ENCODE results near the gene FGF10. TPM values are rescaled to one million over a fixed set of nuclear protein-coding genes. Genes with fewer than 3 reads are reported as not detected.

FGF10 gene
- 4.5 TPM for polyA plus RNA-seq (ENCODE audit: insufficient read length)

DNA sequence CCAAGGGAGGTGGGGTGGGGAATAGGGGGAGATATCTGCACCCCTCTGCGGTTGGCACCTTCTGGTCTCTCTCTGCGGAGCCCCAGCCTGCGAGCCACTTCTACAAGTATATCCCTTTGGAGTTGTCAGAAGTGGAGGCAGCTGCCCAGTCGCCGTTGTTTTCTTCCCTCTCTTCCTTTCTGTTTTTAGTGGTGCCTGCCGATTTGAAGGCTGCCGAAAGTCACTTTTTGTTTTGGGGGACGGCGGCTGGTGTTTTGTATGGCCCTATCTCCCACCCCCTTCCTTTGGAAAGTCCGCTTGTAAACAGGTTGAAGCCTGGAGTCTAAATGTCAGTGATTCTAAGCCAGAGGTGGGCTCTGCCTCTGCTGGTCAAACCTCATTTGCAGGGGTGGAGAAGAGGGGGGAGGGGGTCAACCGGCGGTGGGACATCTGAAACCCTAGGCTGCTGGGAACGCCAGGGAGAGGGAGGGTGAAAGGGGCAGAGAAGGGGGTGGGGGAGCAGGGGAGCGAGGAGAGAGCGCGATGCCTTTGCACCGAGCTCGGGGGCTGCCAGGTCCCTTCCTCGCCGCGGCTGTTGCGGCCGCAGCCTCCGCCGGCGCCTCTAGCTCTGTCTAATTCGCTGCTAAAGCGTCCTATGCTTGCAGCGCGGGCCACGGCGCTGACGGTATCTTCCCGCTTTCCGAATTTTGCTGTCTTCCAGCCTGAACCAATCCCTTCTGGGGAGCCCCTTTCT lies at the start of gene FGF10:
Gene FGF10, minus strand, starts transcription at position 331 of the 733 bp plus-strand sequence. CDS start 738 bp downstream, outside the sequence.
- no peak for DNase-seq (ENCODE audit: low read depth)

DNA sequence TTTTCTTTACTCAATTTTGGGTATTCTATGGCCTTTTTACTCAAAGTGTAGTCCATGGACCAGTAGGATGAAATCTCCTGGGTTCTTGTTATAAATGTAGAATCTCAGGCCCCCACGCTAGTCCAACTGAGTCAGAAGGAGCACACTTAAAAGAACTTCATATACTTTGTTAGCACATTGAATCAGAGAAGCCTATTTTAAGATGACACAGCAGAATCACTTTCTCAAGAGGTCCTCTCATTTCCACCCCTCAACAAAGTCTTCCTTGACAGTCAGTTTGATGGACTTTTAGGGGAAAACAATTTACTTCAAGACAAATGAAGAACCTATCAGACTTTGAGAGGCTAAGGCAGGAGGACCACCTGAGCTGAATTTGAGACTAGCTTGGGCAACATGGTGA lies 37.7 kb upstream of the FGF10 start:
- DNase-seq (ENCODE audit: low read depth): no peak

DNA sequence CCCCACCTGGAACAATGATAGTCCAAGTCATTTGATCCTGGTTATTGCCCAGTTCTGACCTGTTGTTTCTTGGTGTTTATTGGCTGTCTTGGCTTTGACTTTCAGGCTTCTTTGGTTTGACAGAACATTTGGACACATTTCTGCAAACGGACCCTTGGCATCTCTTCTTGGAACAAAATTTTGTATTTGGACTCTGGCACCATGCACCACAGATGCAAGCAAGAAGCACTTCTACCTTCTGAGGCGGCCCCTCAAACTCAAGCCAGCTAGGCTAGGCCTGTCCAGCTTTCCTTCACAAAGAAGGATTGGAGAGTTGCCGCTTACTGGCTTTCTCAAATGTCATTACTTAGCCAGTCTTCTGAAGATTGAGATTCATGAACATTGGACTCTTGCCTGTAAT lies 23.1 kb upstream of the FGF10 start:
- no peak for DNase-seq (ENCODE audit: low read depth)

- no peak for DNase-seq (ENCODE audit: low read depth)
Observed at GRCh38 chr5:44402084-44402483, 12.9 kb upstream of the FGF10 start.

DNA sequence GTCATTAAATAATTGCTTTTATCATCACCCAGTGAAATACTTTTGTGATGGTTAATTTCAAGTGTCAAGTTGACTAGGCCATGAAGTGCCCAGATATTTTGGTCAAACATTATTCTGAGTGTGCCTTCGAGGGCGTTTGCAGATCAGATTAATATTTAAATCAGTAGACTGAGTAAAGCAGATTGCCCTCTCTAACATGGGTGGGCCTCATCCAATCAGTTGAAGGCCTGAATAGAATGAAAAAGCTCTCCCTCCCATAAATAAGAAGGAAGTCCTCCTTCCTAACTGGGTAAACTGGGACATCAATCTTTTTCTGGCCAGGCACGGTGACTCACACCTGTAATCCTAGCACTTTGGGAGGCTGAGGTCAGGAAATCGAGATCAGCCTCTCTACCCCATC lies 12.4 kb upstream of the FGF10 start:
- DNase-seq (ENCODE audit: low read depth): no peak

GRCh38 chr5:44398382-44398781 lies 9.2 kb upstream of the FGF10 start:
- DNase-seq (ENCODE audit: low read depth): no peak

DNA sequence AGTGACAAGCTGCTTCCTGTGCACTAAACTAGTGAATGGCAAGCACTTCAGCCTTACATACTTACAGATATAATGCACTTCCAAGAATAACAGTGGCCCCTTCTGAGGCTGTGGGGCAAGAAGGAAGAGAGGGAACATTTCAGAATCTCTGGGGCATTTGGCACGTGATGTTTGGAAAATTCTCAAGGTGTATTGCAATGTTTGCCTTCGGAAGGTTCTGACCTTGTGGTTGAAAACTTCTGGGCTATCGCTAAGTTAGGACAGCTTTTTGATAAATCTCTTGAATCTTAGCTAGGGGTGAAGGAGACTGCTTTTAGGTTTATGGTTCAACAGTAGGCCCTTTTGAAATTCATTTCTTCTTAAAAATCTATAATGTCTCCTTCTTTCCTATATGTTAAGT lies 7.1 kb upstream of the FGF10 start:
- no peak for DNase-seq (ENCODE audit: low read depth)

DNA sequence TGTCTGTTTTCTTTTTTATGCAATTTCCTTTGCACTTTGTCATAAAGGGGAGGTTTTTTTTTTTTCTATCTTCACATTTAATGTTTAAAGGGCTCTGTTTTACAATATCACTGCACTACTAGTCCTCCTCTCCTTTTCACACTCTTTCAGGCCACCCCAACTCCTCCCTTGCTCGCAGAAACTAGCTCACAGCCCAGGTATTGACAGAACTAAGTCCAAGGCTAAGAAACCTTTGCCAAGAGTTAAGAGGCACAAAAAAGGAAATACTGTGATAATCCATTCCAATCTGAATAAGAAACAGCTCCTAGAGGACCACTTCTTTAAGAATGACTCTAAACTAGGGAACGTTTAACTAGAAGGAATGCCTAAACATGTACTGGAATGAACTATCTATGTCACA lies 1.1 kb upstream of the FGF10 start:
- no peak for DNase-seq (ENCODE audit: low read depth)

DNA sequence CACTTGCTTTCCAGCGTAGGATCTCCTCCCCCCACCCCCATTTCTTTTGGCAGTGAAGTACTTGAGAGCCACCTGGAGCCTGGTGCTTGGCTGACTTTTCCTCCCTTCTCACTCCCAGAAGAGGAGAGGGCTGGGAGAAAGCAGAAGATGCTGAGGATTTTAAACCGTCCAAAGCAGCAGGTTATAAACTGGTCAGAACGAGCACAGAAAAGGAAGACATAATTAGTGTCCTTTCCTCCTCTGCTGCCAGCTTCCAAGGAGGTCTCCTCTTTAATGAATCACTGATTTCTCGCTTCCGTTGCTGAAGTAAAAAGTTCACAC lies 563 bp upstream of the FGF10 start:
- DNase-seq (ENCODE audit: low read depth): no peak

DNA sequence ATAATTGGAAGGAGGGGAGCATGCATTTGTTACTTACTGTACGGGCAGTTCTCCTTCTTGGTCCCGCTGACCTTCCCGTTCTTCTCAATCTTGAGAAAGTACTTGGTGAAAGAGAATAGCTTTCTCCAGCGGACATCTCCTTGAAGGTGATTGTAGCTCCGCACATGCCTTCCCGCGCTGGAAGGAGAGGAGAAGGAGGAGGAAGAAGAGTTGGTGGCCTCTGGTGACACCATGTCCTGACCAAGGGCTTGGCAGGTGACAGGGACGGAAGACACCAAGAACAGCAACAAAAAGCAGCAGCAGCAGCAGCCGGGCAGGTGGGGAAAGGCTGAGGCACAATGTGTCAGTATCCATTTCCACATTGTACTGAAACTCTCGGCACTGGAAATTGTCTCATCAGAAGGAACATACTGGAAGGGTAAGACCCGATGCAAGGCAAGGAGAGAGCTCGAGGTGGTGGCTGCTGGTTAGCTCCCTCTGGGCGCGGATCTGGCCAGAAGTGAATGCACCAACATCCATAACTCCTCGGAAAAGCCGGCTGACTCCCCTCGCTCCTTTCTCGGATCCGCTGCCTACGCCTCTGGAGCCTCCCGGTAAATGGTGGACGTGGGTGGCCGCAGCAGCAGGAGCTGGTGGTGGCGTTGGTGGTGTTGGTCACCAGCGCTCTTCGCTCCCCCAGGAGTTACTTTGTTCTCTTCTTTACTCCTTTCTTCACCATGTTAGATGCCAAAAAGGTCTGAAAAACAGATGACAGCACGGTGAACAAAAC lies 715 bp downstream of the FGF10 start:
- no peak for DNase-seq (ENCODE audit: low read depth)

GRCh38 chr5:44387921-44388320 lies 1.3 kb downstream of the FGF10 start:
- no peak for DNase-seq (ENCODE audit: low read depth)

DNA sequence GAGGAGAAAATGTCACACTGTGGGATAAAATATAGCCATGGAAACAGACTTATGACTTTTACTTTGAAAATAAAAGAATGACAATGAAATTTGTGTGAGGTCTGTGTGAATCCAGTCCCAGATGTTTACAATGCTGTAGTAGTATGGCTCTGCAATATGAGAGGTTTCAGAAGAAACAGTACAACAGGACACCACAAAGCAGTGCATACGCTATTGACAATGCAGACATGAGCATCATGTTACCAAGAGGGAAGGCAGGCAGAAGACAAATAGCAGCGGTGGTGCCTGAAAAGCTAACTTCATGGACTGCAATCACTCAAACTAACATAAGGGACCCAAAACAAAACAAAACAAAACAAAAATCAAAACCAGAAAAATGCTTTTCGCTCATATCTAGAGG lies 1.8 kb downstream of the FGF10 start:
- DNase-seq (ENCODE audit: low read depth): no peak

GRCh38 chr5:44385291-44385900 lies 3.8 kb downstream of the FGF10 start:
- no peak for DNase-seq (ENCODE audit: low read depth)

DNA sequence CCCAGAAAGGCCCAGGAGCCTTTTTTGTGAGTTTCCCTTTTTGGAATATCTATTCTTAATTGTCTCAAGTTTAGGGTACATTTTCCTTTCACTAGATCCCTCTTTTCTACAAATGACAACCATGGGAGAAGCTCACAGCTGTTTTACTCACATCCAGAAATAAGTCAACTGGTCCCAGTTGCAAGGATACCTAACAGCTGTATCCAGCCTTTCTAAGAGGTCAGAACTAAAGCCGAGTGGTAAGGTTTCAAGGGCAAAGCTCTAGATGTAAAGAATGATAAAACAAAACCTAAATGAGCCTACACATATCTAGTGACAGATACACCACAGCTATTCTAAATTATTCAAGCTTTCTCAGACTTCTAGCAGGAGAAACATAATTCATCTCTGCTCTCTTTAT lies 4.4 kb downstream of the FGF10 start:
- no peak for DNase-seq (ENCODE audit: low read depth)

DNA sequence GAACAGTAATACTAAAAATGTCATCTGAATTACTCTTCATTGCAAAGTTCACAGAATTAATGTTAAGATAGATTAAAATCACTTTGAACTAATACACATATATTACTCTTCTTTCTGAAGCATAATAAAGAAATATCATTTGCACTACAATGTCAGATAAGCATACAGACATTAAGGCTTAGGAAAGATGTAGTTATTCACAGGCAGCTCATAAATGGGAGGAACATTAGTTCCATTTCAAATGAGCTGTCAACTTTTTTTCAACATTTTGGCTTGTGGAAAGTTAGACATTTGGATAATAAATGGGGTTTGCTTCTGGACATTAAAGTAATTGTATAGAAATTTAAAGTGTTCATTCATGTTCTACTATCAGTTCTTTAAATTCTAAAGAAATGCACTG lies 6.3 kb downstream of the FGF10 start:
- no peak for DNase-seq (ENCODE audit: low read depth)

- no peak for DNase-seq (ENCODE audit: low read depth)
Observed at GRCh38 chr5:44377057-44377456, 12.2 kb downstream of the FGF10 start.

- no peak for DNase-seq (ENCODE audit: low read depth)
Observed at GRCh38 chr5:44372028-44372427, 17.2 kb downstream of the FGF10 start.

DNA sequence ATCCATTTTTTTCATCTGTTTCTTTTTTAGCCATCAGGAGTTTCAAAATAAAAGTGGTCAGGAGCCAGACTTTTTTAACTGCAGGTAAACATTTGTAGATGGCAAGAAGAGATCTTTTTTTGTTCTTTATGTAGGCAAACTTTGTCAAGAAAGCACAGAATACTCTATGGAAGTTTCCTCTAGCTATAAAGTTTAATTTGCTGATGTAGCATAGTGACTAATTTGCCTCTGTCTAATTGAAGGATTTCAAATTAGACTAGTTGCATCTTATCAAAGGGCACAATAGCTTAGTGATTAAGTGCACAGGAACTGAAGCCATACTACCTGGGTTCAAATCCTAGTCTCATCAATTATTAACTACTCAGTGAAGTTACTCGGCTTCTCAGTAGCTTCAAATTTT lies 22.0 kb downstream of the FGF10 start:
- DNase-seq (ENCODE audit: low read depth): no peak

- no peak for DNase-seq (ENCODE audit: low read depth)
Observed at GRCh38 chr5:44365345-44365744, 23.9 kb downstream of the FGF10 start.

DNA sequence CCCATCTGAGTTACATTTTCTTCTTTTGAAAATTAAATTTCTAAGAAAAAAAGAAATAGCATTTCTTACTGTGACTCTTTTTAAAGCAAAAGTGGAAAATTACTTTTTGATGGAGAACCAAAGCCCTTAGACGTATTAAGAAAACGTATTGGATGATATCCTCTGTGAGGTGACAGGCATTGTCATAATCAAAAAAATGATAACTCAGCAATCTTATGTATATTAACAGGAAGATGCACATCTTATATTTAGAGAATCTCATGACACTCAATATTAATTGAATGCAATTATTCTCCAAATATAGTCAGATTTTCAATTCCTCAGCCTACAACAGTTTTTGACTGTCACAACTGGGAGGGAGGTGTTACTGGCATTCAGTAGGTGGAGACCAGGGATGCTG lies 25.1 kb downstream of the FGF10 start:
- DNase-seq (ENCODE audit: low read depth): no peak

DNA sequence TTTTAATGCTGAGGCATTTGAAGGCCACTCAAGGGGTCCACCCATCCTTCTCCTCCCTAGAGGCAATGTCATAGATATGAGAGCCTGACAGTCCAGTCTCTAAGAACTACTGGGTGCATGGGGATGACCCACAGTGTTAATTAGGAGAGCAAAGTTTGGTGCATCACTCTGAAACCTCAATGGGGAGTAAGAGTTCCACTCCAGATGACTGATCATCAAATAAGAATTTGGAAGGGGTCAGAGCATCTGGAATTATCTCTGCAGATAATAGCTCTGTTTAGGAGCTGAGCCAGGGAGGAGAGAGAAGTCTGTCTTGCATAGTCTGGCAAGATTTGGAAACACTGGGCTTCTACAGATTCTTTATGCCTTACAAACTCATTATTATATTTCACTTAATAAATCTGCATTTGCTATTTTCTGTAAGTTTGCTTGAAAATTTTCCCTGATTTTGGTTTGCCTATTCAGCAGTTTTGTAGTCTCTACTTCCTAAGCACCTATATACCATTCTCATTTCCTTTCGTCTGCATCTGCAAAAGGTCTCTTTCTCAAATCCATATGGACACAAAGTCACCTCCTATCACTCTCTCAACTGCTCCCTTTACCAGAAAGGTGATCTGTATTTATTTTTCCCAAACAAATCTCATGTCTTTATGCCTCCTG lies 27.7 kb downstream of the FGF10 start:
- DNase-seq (ENCODE audit: low read depth): no peak

DNA sequence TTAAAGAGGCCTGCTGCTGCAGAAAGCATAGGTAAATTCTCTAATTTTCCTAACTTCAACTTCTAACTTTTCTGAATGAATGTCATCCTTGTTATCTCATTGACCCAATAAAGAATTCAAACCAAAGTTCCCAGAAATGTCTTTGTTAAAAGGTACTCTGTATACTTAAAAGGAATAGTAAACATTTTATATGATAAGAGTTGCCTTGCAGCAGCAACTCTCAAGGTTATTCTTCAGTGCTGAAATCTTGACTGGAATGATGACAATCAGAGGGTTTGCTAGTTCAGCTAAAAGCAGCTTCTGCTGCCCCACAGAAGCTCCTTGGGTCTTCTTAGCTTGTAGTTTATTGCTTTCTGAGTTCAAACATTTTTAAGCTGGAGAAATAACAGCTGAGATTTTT lies 28.3 kb downstream of the FGF10 start:
- no peak for DNase-seq (ENCODE audit: low read depth)

GRCh38 chr5:44358421-44358820 lies 30.8 kb downstream of the FGF10 start:
- DNase-seq (ENCODE audit: low read depth): no peak

Measured in forelimb muscle (tissue), 1 donor.